Stimulated activated naive B cell treated with anti-CD40 and anti-IgM and Interleukin-4, amounts not matched to agents 10 μg/mL and 1 μg/mL and 100 μg/mL, for 72 hours (primary cell): ENCODE measurements around the gene FAM124A.

Experiments
- ATAC-seq, 2 donors: fragments of 150-1000 bp; cut with Tn5 transposase; replicated peaks; 2 replicates each; pipeline ENCODE4 v1.10.0; 2021; ENCODE audit warnings: moderate library complexity in 1 of 2
- DNase-seq: peaks from one replicate; pipeline ENCODE4 v3.0.0; 2021
- H3K27ac Mint-ChIP-seq: one replicate; pipeline ENCODE4 v1.8.0; 2022; ENCODE audit warnings: mild to moderate bottlenecking, mixed read lengths
- H3K27me3 Mint-ChIP-seq, 2 donors: one replicate each; pipeline ENCODE4 v1.8.0; 2022; ENCODE audit warnings: mixed read lengths in 2 of 2
- H3K36me3 Mint-ChIP-seq, 2 donors: one replicate each; pipeline ENCODE4 v1.8.0; 2022; ENCODE audit warnings: mixed read lengths in 2 of 2, mild to moderate bottlenecking in 1 of 2
- H3K4me1 Mint-ChIP-seq, 2 donors: one replicate each; pipeline ENCODE4 v1.8.0; 2022; ENCODE audit warnings: mixed read lengths in 2 of 2, mild to moderate bottlenecking in 1 of 2
- H3K4me3 Mint-ChIP-seq, 2 donors: one replicate each; pipeline ENCODE4 v1.8.0; 2022; ENCODE audit warnings: mild to moderate bottlenecking in 2 of 2, mixed read lengths in 2 of 2, moderate library complexity in 1 of 2
- H3K9me3 Mint-ChIP-seq, 2 donors: one replicate each; pipeline ENCODE4 v1.8.0; 2022; ENCODE audit warnings: mixed read lengths in 2 of 2, mild to moderate bottlenecking in 1 of 2

FAM124A gene

DNA sequence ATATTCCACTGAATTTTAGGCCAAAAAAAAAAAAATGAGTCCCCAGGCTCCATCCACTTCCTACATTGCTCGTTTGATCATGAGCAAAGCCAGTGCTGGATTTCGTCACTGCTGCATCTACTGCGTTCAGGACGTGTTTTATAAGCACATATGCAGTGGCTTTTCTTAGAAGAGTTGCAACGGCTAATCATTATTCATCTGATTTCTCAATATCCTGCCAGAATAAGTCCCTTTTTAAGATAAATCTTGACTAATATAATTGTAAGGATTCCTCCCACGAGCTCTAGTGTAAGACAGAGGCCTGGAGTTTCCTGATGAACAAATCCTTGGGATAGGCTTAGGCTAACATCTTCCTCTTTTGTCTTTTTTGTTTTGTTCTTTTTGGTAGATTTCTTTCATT is 19.5 kb downstream of the FAM124A start:
- Mint-ChIP-seq H3K4me3 (no peak overlapping the region), H3K36me3 (no peaks in the 10 kb centered on the region), H3K27me3 (peaks cover under 1 to 9% of the 10 kb centered on the region in 2 donors), H3K9me3 (no peaks in the 10 kb centered on the region), H3K4me1 (no peaks in the 10 kb centered on the region), H3K27ac (no peak overlapping the region)
- no peak for ATAC-seq
- DNase-seq: no peak

DNA sequence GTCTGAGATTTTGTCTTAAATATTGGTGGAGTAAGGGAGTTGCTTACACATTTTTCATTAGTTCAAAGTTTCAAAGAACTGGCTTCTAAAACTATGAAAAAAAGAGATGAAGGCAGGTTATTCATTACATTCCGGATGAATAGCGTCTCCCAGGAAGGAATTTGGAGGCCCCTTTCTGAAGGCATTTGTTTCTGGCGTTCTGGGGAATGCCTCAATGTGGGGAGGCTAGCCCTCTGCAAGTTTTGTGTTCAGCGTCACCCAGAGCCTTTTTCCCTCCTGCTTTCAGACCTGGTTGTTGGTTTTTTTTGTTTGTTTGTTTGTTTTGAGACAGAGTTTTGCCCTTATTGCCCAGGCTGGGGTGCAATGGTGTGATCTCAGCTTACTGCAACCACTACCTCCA is 21.0 kb downstream of the FAM124A start:
- no peak for ATAC-seq
- H3K36me3 Mint-ChIP-seq: no peaks in the 10 kb centered on the region

GRCh38 chr13:51243832-51244231 is 21.6 kb downstream of the FAM124A start:
- H3K4me3 Mint-ChIP-seq: no peak overlapping the region
- H3K27ac Mint-ChIP-seq: no peak overlapping the region
- ATAC-seq (no peak), DNase-seq (no peak)
- H3K4me1 Mint-ChIP-seq: no peaks in the 10 kb centered on the region
- H3K36me3 Mint-ChIP-seq: no peaks in the 10 kb centered on the region
- H3K9me3 Mint-ChIP-seq: no peaks in the 10 kb centered on the region
- H3K27me3 Mint-ChIP-seq: peaks cover 9 to 12% of the 10 kb centered on the region in 2 donors

More for the DNA sequence above, 21.0 kb downstream of the FAM124A start:
- H3K4me3 Mint-ChIP-seq: no peak overlapping the region
- DNase-seq: no peak
- no peaks in the 10 kb centered on the region for H3K9me3 Mint-ChIP-seq
- H3K27me3 Mint-ChIP-seq: peaks cover 9 to 12% of the 10 kb centered on the region in 2 donors
- H3K27ac Mint-ChIP-seq: no peak overlapping the region
- no peaks in the 10 kb centered on the region for H3K4me1 Mint-ChIP-seq

- DNase-seq (no peak), ATAC-seq (peak in 1 of 2 donors; percentile 31)
- no peak overlapping the region for H3K27ac Mint-ChIP-seq
- H3K27me3 Mint-ChIP-seq: peaks cover 9 to 12% of the 10 kb centered on the region in 2 donors
- H3K4me1 Mint-ChIP-seq: no peaks in the 10 kb centered on the region
- no peaks in the 10 kb centered on the region for H3K36me3 Mint-ChIP-seq
- no peaks in the 10 kb centered on the region for H3K9me3 Mint-ChIP-seq
- no peak overlapping the region for H3K4me3 Mint-ChIP-seq
Observed at GRCh38 chr13:51244637-51245405, 22.6 kb downstream of the FAM124A start.

GRCh38 chr13:51245583-51245982 is 23.4 kb downstream of the FAM124A start:
- H3K36me3 Mint-ChIP-seq: no peaks in the 10 kb centered on the region
- no peak for ATAC-seq
- peaks cover 9 to 12% of the 10 kb centered on the region in 2 donors for H3K27me3 Mint-ChIP-seq
- H3K9me3 Mint-ChIP-seq: no peaks in the 10 kb centered on the region
- DNase-seq: no peak
- no peak overlapping the region for H3K4me3 Mint-ChIP-seq
- H3K27ac Mint-ChIP-seq: no peak overlapping the region
- no peaks in the 10 kb centered on the region for H3K4me1 Mint-ChIP-seq

GRCh38 chr13:51246025-51246417 is 23.8 kb downstream of the FAM124A start:
- DNase-seq: no peak
- H3K4me1 Mint-ChIP-seq: no peaks in the 10 kb centered on the region
- H3K4me3 Mint-ChIP-seq: no peak overlapping the region
- no peak for ATAC-seq
- no peak overlapping the region for H3K27ac Mint-ChIP-seq
- no peaks in the 10 kb centered on the region for H3K9me3 Mint-ChIP-seq
- no peaks in the 10 kb centered on the region for H3K36me3 Mint-ChIP-seq
- peaks cover 9 to 12% of the 10 kb centered on the region in 2 donors for H3K27me3 Mint-ChIP-seq

DNA sequence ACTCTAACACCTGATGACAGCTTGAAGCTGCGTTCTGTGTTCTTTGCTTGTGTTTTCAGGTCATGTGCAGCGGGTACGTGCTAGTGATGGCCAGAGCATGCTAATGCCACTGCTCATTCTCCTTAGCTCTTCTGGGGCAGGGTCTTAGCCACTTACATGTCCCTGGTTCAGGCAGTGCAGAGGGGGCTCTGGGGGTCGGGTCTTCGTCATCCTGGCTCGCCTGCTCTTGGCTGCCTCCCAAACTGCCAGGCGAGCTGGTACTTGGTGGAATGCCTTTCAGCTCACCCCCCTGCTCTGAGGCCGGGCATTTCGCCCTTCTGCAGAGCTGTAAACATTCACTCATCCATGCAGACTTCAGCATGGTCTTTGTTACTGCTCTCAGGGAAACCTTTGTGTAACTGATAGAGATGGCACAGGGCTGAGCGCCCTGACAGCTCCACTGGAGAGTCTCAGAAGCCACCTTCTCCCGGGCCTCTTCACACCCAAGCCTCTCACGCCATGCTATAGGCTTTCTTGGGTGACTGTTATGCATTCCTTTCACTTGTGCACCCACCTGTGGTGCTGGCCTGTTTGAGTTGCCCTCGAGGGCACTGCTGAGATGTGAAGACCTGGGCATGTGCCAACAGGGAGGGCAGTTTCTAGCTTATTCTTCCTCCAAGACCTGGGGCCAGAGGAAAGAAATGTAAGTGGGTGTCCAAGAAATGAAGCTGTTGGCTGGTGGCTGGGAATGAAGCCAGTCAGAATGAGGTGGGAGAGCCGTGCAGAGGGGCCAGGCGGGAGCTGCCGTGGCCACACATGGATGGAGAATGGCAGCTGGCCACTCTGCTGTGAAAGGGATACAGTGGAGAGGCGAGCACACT is 24.4 kb downstream of the FAM124A start:
- Mint-ChIP-seq H3K9me3 (no peaks in the 10 kb centered on the region), H3K36me3 (no peaks in the 10 kb centered on the region), H3K4me3 (no peak overlapping the region), H3K4me1 (no peaks in the 10 kb centered on the region), H3K27me3 (peaks cover 9 to 12% of the 10 kb centered on the region in 2 donors), H3K27ac (no peak overlapping the region)
- no peak for ATAC-seq
- no peak for DNase-seq

DNA sequence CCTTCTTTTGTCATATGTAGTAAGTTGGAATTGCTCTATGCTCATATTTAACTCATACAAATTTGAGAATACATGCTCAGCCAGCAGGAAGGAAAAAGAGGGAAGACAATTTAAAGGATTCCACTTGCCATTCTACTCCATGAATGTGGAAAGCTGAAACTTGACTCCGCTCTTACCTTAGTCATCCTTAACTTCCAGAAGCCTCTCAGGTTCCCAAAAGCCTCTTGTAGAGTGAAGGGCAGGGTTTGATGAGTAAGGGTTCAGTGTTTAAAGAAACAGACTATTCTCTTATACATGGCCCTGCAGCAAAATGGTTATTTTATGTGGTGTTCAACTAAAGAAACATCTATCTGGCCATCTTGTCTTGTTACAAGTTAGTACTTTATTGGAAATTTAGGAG is 27.1 kb downstream of the FAM124A start:
- Mint-ChIP-seq H3K36me3 (peaks cover 2 to 3% of the 10 kb centered on the region in 2 donors), H3K9me3 (no peaks in the 10 kb centered on the region), H3K27me3 (peaks cover 9 to 11% of the 10 kb centered on the region in 2 donors), H3K4me3 (no peak overlapping the region), H3K4me1 (peaks cover 12 to 19% of the 10 kb centered on the region in 2 donors), H3K27ac (no peak overlapping the region)
- DNase-seq (no peak), ATAC-seq (no peak)

GRCh38 chr13:51249770-51250741 is 27.9 kb downstream of the FAM124A start:
- Mint-ChIP-seq H3K4me1 (peaks cover 14 to 21% of the 10 kb centered on the region in 2 donors), H3K4me3 (no peak overlapping the region), H3K27ac (no peak overlapping the region), H3K27me3 (peaks cover 5 to 9% of the 10 kb centered on the region in 2 donors), H3K36me3 (peaks cover 2 to 3% of the 10 kb centered on the region in 2 donors), H3K9me3 (no peaks in the 10 kb centered on the region)
- DNase-seq: no peak
- peak in 1 of 2 donors; percentile 56 for ATAC-seq

DNA sequence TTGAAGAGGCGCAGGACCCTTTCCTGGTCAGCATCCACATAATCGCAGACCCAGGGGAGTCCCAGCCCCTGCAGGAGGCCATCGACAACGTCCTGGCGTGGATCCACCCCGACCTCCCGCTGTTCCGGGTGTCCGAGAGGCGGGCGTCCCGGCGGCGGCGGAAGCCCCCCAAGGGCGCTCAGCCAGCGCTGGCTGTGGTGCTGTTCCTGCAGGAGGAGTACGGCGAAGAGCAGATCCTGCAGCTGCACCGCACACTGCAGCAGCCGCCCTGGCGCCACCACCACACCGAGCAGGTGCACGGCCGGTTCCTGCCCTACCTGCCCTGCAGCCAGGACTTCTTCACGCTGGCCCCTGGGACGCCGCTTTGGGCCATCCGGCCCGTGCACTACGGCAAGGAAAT is 29.3 kb downstream of the FAM124A start:
- Mint-ChIP-seq H3K4me3 (no peak overlapping the region), H3K27me3 (peaks cover 5 to 9% of the 10 kb centered on the region in 2 donors), H3K27ac (no peak overlapping the region), H3K36me3 (peaks cover 2 to 3% of the 10 kb centered on the region in 2 donors), H3K4me1 (peaks cover 14 to 21% of the 10 kb centered on the region in 2 donors), H3K9me3 (no peaks in the 10 kb centered on the region)
- DNase-seq (no peak), ATAC-seq (no peak)

- no peaks in the 10 kb centered on the region for H3K27me3 Mint-ChIP-seq
- H3K4me1 Mint-ChIP-seq: peaks cover 14 to 21% of the 10 kb centered on the region in 2 donors
- peak overlapping the region in 1 of 2 donors; percentile 37 for H3K4me3 Mint-ChIP-seq
- no peak for DNase-seq
- no peaks in the 10 kb centered on the region for H3K9me3 Mint-ChIP-seq
- H3K36me3 Mint-ChIP-seq: peaks cover 2 to 3% of the 10 kb centered on the region in 2 donors
- peak; percentile 90 to 91 for ATAC-seq
- peak overlapping the region; percentile 86 for H3K27ac Mint-ChIP-seq
Observed at GRCh38 chr13:51252954-51253532, 30.8 kb downstream of the FAM124A start.

DNA sequence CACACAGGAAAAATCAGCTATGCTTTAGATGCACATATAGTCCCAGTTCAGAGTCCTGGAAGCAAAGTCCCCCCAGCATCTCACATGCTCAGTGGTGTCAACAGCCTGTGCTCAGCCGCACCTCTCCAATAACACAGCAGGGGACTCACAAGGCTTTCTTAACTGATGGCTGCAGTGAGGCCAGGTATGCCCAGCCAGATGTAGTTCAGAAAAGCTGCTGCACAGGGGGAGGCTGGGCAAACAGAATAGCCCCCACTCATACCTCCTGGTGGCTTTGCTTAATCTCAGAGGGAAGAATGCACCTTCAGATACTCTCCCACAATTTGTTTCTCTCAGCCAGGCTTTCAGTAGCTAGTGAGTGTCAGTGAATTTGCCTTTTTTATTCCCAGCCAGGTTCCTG is 33.4 kb downstream of the FAM124A start:
- no peak for ATAC-seq
- DNase-seq: no peak
- Mint-ChIP-seq H3K4me3 (no peak overlapping the region), H3K36me3 (peaks cover 3% of the 10 kb centered on the region in 2 donors), H3K27me3 (peaks cover 0 to 4% of the 10 kb centered on the region in 2 donors), H3K4me1 (peaks cover 14 to 21% of the 10 kb centered on the region in 2 donors), H3K27ac (no peak overlapping the region), H3K9me3 (no peaks in the 10 kb centered on the region)

- Mint-ChIP-seq H3K27me3 (peaks cover 0 to 4% of the 10 kb centered on the region in 2 donors), H3K36me3 (peaks cover 0 to 1% of the 10 kb centered on the region in 2 donors), H3K27ac (no peak overlapping the region), H3K9me3 (no peaks in the 10 kb centered on the region), H3K4me3 (no peak overlapping the region), H3K4me1 (peaks cover 14 to 21% of the 10 kb centered on the region in 2 donors)
- DNase-seq (no peak), ATAC-seq (no peak)
Observed at GRCh38 chr13:51257187-51257586, 35.0 kb downstream of the FAM124A start.
